ENCODE results near the gene ADGRV1.
A peak's percentile ranks its signal among the peaks of the same experiment; 100 is the strongest.

ADGRV1 gene

DNA sequence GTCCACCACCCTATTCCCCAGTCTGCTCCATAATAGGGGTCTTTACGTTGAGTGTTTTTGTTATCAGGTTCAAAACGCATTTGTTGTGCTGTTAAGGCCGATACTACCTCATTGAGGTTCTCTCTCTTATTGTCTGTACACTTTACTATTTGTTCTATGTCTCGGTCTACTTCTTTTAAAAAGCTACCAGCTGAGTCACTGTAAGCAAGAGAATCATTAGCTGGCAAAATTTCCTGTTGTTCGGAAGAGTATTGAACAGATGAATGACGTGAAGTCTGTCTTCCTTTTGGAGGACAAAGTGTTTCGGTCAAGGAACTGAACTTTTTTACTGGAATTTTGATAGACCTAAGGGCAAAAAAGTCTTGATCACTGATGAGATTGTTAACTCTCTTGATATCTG, 39.5 kb upstream of the ADGRV1 start:
- no peak for TF ChIP-seq SIN3A (IDR thresholded peaks at IDR 0.05; ENCODE audit: borderline replicate concordance, insufficient read depth, low read length)
- TF ChIP-seq, protein P1, sequence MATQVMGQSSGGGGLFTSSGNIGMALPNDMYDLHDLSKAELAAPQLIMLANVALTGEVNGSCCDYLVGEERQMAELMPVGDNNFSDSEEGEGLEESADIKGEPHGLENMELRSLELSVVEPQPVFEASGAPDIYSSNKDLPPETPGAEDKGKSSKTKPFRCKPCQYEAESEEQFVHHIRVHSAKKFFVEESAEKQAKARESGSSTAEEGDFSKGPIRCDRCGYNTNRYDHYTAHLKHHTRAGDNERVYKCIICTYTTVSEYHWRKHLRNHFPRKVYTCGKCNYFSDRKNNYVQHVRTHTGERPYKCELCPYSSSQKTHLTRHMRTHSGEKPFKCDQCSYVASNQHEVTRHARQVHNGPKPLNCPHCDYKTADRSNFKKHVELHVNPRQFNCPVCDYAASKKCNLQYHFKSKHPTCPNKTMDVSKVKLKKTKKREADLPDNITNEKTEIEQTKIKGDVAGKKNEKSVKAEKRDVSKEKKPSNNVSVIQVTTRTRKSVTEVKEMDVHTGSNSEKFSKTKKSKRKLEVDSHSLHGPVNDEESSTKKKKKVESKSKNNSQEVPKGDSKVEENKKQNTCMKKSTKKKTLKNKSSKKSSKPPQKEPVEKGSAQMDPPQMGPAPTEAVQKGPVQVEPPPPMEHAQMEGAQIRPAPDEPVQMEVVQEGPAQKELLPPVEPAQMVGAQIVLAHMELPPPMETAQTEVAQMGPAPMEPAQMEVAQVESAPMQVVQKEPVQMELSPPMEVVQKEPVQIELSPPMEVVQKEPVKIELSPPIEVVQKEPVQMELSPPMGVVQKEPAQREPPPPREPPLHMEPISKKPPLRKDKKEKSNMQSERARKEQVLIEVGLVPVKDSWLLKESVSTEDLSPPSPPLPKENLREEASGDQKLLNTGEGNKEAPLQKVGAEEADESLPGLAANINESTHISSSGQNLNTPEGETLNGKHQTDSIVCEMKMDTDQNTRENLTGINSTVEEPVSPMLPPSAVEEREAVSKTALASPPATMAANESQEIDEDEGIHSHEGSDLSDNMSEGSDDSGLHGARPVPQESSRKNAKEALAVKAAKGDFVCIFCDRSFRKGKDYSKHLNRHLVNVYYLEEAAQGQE (IDR thresholded peaks at IDR 0.05; ENCODE audit: insufficient read depth in 1 of 2, low read depth in 2 of 2, low read length in 2 of 2): no peak
- TF ChIP-seq FOXP2 (optimal IDR thresholded peaks at IDR 0.05; ENCODE audit: borderline replicate concordance, extremely low read depth, extremely low read length, insufficient read depth): no peak
- no peak for TF ChIP-seq TAF1 (IDR thresholded peaks at IDR 0.05; ENCODE audit: borderline replicate concordance, insufficient read depth, low read length)

DNA sequence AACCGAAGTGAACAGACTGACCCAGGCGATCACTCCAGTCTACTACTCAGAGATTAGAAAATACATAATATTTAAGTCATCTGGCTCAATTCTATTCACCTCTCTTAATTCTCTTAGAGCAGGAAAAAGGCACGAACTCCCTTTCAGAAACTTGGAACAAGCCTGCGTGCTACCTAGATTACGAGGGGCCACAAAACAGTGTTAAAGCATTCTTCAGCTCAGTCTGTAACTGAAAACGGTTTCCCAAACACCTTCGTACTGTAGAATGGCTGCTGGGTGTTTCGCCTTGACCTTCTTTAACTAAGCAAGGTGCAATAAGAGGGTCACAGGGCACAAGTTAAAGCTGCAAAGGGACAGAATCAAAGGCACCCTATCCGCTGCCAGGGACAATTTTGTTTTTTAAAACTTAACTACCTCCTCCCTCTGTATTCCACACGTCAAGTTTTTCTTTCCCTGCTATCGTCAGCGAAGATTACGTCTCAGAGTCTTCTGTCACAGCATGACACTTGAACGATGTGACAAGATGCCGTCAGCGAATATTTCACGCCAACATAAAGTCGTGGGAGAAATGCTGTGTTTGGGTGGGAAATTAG, 29.9 kb upstream of the ADGRV1 start:
- TF ChIP-seq POLR2AphosphoS5 (IDR thresholded peaks at IDR 0.05; ENCODE audit: low read depth, low read length) (no peak), TAF1 (IDR thresholded peaks at IDR 0.05; ENCODE audit: borderline replicate concordance, insufficient read depth, low read length) (no peak), SIN3A (IDR thresholded peaks at IDR 0.05; ENCODE audit: borderline replicate concordance, insufficient read depth, low read length) (no peak), FOXP2 (optimal IDR thresholded peaks at IDR 0.05; ENCODE audit: borderline replicate concordance, extremely low read depth, extremely low read length, insufficient read depth) (no peak)
- TF ChIP-seq, protein P1 (IDR thresholded peaks at IDR 0.05; ENCODE audit: insufficient read depth in 1 of 2, low read depth in 2 of 2, low read length in 2 of 2): no peak

DNA sequence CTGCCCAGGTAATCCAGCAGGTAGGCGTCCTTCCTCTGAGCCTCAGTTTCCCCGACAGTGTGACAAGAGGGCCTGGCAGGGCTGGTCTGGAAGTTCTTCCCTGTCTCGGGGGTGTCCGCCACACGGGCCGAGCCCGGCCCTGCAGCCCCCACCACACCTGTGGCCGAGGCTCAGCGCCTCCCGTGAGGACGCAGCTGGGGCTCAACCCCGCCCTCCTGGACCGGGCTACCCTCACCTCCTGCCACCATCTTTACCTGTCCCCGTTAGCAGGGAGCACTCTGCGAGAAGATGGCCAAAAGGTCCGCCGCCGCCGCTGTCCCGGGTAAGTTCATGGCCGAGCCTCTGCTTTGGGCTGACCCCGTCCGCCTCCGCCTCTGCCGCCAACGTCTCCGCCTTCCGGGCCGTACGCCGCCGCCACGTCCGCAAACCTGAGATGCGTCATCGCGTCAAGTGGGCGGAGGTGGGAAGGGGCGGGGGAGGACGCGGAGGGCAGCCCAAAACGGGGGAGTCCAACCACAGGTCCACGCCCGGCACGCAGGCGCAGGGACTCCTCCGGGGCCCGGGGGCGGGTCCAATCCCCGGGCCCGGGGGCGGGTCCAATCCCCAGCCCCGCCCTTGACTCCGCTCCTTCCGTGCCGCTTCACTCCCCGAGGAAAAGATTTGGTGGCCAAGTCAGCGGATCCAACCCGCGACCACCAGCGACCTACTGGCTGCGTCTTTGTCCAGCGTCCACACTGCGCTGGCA, 29.2 kb upstream of the ADGRV1 start, which contains the start of gene LYSMD3:
Gene LYSMD3, minus strand, starts transcription at position 391 of the 745 bp plus-strand sequence. CDS start 4,295 bp downstream, outside the sequence.
- no peak; the same call in 1 of the 2 replicates for TF ChIP-seq TAF1 (IDR thresholded peaks at IDR 0.05; ENCODE audit: borderline replicate concordance, insufficient read depth, low read length)
- TF ChIP-seq, protein P1 (IDR thresholded peaks at IDR 0.05; ENCODE audit: insufficient read depth in 1 of 2, low read depth in 2 of 2, low read length in 2 of 2): no peak
- TF ChIP-seq FOXP2 (optimal IDR thresholded peaks at IDR 0.05; ENCODE audit: borderline replicate concordance, extremely low read depth, extremely low read length, insufficient read depth): peak; percentile 99
- 0 out of 2 replicates have a peak, but pooled peaks have one; percentile 57 for TF ChIP-seq SIN3A (IDR thresholded peaks at IDR 0.05; ENCODE audit: borderline replicate concordance, insufficient read depth, low read length)
- TF ChIP-seq POLR2AphosphoS5 (IDR thresholded peaks at IDR 0.05; ENCODE audit: low read depth, low read length): peak; percentile 91

DNA sequence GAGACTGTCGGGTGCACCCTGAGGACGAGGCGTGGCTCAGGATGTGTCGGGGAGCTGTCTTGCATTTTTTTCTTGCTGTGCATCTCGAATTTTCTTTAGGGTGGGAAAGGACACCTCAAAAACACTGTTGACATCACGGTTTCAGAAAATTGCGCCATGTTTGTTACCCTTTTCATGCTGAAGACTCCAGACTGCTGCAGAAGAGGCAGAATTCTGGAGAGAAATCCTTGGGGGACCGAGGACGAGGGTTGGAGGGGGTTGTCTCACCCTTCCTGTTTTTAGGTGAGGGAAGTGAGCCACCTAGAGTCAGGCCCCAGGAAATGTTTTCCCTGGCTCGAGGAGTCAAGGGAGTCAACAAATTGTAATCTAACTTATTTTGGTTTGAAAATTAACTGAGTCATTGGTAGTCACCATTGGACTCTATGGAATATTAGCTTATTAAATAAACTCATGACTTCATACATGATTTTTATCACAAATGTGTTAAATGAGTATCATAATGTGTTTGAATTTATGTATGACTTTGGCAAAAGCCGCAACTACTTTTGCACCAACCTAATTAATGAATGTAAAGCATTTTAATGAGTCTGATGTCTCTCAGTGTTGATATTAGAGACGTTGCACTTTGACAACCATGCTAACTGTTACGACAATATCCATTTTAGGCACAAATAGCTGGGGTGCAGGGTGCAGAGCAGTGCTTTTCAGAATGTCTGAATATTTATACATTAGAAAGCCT, 28.5 kb upstream of the ADGRV1 start:
- TF ChIP-seq SIN3A (IDR thresholded peaks at IDR 0.05; ENCODE audit: borderline replicate concordance, insufficient read depth, low read length): no peak
- TF ChIP-seq POLR2AphosphoS5 (IDR thresholded peaks at IDR 0.05; ENCODE audit: low read depth, low read length): no peak
- peak; percentile 6; the same call in 1 of the 2 replicates for TF ChIP-seq TAF1 (IDR thresholded peaks at IDR 0.05; ENCODE audit: borderline replicate concordance, insufficient read depth, low read length)
- TF ChIP-seq, protein P1 (IDR thresholded peaks at IDR 0.05; ENCODE audit: insufficient read depth in 1 of 2, low read depth in 2 of 2, low read length in 2 of 2): no peak
- no peak for TF ChIP-seq FOXP2 (optimal IDR thresholded peaks at IDR 0.05; ENCODE audit: borderline replicate concordance, extremely low read depth, extremely low read length, insufficient read depth)

All from PFSK-1 (cell line).